ENCODE measurements around the gene KNDC1.

KNDC1 gene

DNA sequence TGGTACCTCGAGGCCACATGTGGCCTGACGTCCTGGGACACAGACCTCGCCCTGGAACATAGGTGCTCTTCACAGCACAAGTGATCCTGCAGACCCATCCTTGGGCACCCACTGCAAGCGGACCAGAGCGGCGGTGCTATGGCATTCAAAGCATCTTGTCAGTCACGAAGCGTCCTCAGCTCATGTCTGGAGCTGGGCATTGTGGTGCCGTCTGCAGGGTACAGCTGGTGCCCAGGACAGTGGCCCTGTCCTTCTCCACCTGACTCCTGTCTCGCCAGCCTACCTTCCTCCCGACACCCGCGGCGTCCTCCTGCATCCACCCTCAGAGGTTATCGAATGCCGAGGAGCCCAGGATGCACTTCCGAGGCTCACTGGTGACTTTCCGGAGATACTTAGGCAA is 45.8 kb upstream of the KNDC1 start:
- no peak for TF ChIP-seq MAX (IDR thresholded peaks at IDR 0.05; ENCODE audit: low read depth, low read length)
- no peak for TF ChIP-seq MYC (IDR thresholded peaks at IDR 0.05; ENCODE audit: low read depth, low read length)
- no peak for TF ChIP-seq CTCF (IDR thresholded peaks at IDR 0.05; ENCODE audit: low read depth, low read length)
- no peak for TF ChIP-seq POLR2A (IDR thresholded peaks at IDR 0.05; ENCODE audit: extremely low read depth, insufficient read length)
- no peak overlapping the region for H3K4me3 ChIP-seq (ENCODE audit: low read depth, low read length)
- DNase-seq (ENCODE audit: low read depth) = no peak

DNA sequence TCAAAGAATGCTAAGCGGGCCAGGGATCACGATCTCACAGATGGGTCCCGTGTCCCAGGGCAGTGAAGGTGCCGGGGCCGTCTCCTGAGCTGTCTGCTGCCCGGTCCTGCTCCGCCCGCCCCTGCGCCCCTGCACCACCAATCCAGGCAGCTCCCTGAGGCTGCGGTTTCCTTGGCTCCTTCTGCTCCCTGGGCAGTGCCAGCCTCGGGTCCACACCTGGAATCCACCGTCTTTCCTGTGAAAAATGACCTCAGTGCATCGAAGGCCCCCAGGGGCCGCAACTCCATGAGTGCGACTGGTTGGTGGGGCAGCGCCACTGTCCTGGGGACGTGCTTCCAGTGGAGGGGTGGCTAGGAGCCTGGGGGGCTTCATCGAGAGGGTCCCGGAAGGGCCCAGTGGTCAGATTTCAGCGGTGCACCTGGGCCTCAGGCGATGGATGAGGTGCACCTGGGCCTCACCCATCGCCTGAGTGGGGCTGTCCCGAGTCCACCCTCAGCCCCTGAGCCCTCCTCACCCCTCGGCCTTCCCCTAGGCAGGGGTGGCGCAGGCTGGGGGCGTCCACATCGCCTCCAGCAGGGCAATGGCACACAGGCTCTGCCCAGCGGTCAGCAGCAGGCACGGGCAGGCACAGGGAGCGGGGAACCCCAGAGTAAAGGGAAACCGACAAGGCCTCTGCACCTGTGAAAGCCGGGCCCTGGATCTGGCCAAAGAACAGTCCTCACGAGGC is 45.1 kb upstream of the KNDC1 start:
- no peak overlapping the region for H3K4me3 ChIP-seq (ENCODE audit: low read depth, low read length)
- DNase-seq (ENCODE audit: low read depth) = no peak
- TF ChIP-seq MAX (IDR thresholded peaks at IDR 0.05; ENCODE audit: low read depth, low read length) = no peak
- TF ChIP-seq MYC (IDR thresholded peaks at IDR 0.05; ENCODE audit: low read depth, low read length) = no peak
- no peak for TF ChIP-seq POLR2A (IDR thresholded peaks at IDR 0.05; ENCODE audit: extremely low read depth, insufficient read length)
- TF ChIP-seq CTCF (IDR thresholded peaks at IDR 0.05; ENCODE audit: low read depth, low read length) = no peak

- no peak for TF ChIP-seq CTCF (IDR thresholded peaks at IDR 0.05; ENCODE audit: low read depth, low read length)
- TF ChIP-seq MYC (IDR thresholded peaks at IDR 0.05; ENCODE audit: low read depth, low read length) = no peak
- no peak for TF ChIP-seq POLR2A (IDR thresholded peaks at IDR 0.05; ENCODE audit: extremely low read depth, insufficient read length)
- no peak for TF ChIP-seq MAX (IDR thresholded peaks at IDR 0.05; ENCODE audit: low read depth, low read length)
- no peak overlapping the region for H3K4me3 ChIP-seq (ENCODE audit: low read depth, low read length)
- DNase-seq (ENCODE audit: low read depth) = no peak
Observed at GRCh38 chr10:133115453-133115842, 44.6 kb upstream of the KNDC1 start.

GRCh38 chr10:133115976-133116375 is 44.0 kb upstream of the KNDC1 start:
- TF ChIP-seq MYC (IDR thresholded peaks at IDR 0.05; ENCODE audit: low read depth, low read length) (no peak), POLR2A (IDR thresholded peaks at IDR 0.05; ENCODE audit: extremely low read depth, insufficient read length) (no peak), MAX (IDR thresholded peaks at IDR 0.05; ENCODE audit: low read depth, low read length) (no peak), CTCF (IDR thresholded peaks at IDR 0.05; ENCODE audit: low read depth, low read length) (no peak)
- no peak overlapping the region for H3K4me3 ChIP-seq (ENCODE audit: low read depth, low read length)
- no peak for DNase-seq (ENCODE audit: low read depth)

DNA sequence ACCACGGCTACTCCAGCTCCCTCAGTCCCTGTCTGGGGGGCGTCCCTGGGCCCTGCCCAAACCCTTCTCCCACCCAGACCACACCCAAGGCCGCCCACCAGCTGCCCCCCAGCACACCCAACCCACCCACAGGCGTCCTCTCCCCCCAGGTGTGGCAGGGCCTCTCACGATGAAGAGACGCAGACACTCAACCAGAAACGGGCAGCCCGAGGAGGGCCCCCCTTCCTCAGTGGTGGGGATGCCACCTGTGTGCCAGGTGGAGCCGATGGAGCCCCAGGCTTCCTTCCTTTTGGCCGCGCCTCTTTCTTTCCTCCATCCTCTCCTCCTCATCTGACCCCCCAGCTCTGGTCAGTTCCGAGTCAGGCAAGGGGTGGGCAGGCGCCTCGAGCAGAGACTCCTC is 43.6 kb upstream of the KNDC1 start:
- TF ChIP-seq POLR2A (IDR thresholded peaks at IDR 0.05; ENCODE audit: extremely low read depth, insufficient read length) = no peak
- DNase-seq (ENCODE audit: low read depth) = no peak
- no peak overlapping the region for H3K4me3 ChIP-seq (ENCODE audit: low read depth, low read length)

DNA sequence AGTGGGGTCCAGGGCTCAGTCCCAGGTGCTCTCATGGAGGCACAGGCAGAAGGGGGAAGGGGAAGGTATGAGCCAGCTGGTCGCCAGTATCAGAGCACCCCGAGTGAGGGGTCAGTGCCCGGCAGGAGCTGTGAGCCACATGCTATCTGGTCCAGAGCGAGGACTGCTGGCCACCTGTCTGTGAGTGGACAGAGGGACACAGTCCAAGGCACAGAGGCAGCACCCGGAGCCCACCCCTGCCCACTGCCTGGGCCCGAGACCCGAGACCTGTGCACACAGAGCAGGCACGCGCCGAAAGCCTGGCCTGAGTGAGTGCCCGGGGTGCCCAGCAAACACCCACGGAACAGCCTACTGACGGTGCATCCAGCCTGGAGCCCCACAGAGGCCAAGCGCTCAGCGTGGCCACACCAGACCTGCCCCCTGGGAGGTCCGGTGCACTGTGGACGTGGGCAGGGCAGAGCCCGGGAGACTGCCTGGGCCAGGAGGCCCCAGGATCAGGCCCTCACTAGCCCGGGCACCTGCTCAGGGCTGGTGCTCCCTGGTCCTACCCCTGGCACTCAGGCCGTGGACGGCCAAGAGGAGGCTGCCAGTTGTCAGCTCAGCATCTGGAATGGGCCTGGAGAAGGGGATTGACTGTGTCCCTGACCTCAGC is 42.9 kb upstream of the KNDC1 start:
- no peak overlapping the region for H3K4me3 ChIP-seq (ENCODE audit: low read depth, low read length)
- DNase-seq (ENCODE audit: low read depth) = no peak
- TF ChIP-seq CTCF (IDR thresholded peaks at IDR 0.05; ENCODE audit: low read depth, low read length) = no peak
- no peak for TF ChIP-seq POLR2A (IDR thresholded peaks at IDR 0.05; ENCODE audit: extremely low read depth, insufficient read length)
- TF ChIP-seq MAX (IDR thresholded peaks at IDR 0.05; ENCODE audit: low read depth, low read length) = no peak
- TF ChIP-seq MYC (IDR thresholded peaks at IDR 0.05; ENCODE audit: low read depth, low read length) = no peak

Measured in NB4 (cell line).